WTC11 (cell line): Measurements from ENCODE around the gene ALCAM. TPM values are rescaled to one million over a fixed set of nuclear protein-coding genes. Genes with fewer than 3 reads are reported as not detected.

Source experiments
- ATAC-seq: fragments of 200-7000 bp; cut with Tn5 transposase; 2 replicates; pipeline ENCODE4 v1.10.0; 2021; ENCODE audit warnings: mild to moderate bottlenecking, moderate library complexity
- CTCF ChIA-PET: fragments of 300-600 bp; sonication (Branson Sonifier 250); formaldehyde crosslinking; loops from one replicate; lab custom pipeline; 2021; ENCODE audit warnings: antibody characterized with exemption; lab: Charles Lee
- POLR2A ChIA-PET: fragments of 350-600 bp; sonication (Branson Sonifier 250); formaldehyde crosslinking; loops from one replicate; lab custom pipeline; 2021; ENCODE audit warnings: antibody characterized with exemption; lab: Charles Lee
- DNase-seq: peaks from one replicate; pipeline ENCODE4 v3.0.0; 2021; ENCODE audit warnings: low spot score
- H3K27ac Mint-ChIP-seq: 2 replicates; pipeline ENCODE4 v1.8.0; 2021; ENCODE audit warnings: mixed read lengths
- H3K27me3 Mint-ChIP-seq: 2 replicates; pipeline ENCODE4 v1.8.0; 2021; ENCODE audit warnings: low read depth, mild to moderate bottlenecking, moderate library complexity, mixed read lengths
- H3K36me3 Mint-ChIP-seq: 2 replicates; pipeline ENCODE4 v1.8.0; 2021; ENCODE audit warnings: mixed read lengths
- H3K4me1 Mint-ChIP-seq: 2 replicates; pipeline ENCODE4 v1.8.0; 2022; ENCODE audit warnings: mixed read lengths
- H3K4me3 Mint-ChIP-seq: 2 replicates; pipeline ENCODE4 v1.8.0; 2021; ENCODE audit warnings: mild to moderate bottlenecking, moderate library complexity, mixed read lengths
- H3K9me3 Mint-ChIP-seq: 2 replicates; pipeline ENCODE4 v1.8.0; 2021; ENCODE audit warnings: mixed read lengths
- AR ChIP-seq: fragments of 250-450 bp; sonication (Bioruptor Pico); IDR thresholded peaks from 2 replicates; pipeline ENCODE4 v1.9.0; 2021; ENCODE audit warnings: mild to moderate bottlenecking
- ATF6 ChIP-seq: sonication (generic); formaldehyde crosslinking; IDR thresholded peaks from 2 replicates; pipeline ENCODE4 v1.8.1; 2023; ENCODE audit warnings: mild to moderate bottlenecking, missing genetic modification reagents
- E2F1 ChIP-seq: sonication (generic); formaldehyde crosslinking; IDR thresholded peaks from 2 replicates; pipeline ENCODE4 v1.8.0; 2022; ENCODE audit warnings: mild to moderate bottlenecking, missing genetic modification reagents
- ELF4 ChIP-seq: sonication (generic); formaldehyde crosslinking; IDR thresholded peaks from 2 replicates; pipeline ENCODE4 v1.8.1; 2022; ENCODE audit warnings: low read depth, mild to moderate bottlenecking, moderate library complexity, missing genetic modification reagents
- GABPB1 ChIP-seq: sonication (generic); formaldehyde crosslinking; IDR thresholded peaks from 2 replicates; pipeline ENCODE4 v1.8.1; 2023; ENCODE audit warnings: mild to moderate bottlenecking, missing genetic modification reagents
- GRHL2 ChIP-seq: fragments of 250-450 bp; sonication (Bioruptor Pico); IDR thresholded peaks from 2 replicates; pipeline ENCODE4 v1.8.0; 2022; ENCODE audit warnings: mild to moderate bottlenecking, moderate library complexity; ENCODE audit not compliant: insufficient replicate concordance, severe bottlenecking
- PRRX2 ChIP-seq: fragments of 250-450 bp; sonication (Bioruptor Pico); IDR thresholded peaks from 2 replicates; pipeline ENCODE4 v1.8.0; 2021; ENCODE audit warnings: mild to moderate bottlenecking
- RELA ChIP-seq: sonication (generic); formaldehyde crosslinking; IDR thresholded peaks from 2 replicates; pipeline ENCODE4 v1.8.1; 2022; ENCODE audit warnings: missing genetic modification reagents, mild to moderate bottlenecking, borderline replicate concordance
- USF1 ChIP-seq: sonication (generic); formaldehyde crosslinking; IDR thresholded peaks from 2 replicates; pipeline ENCODE4 v1.8.0; 2022; ENCODE audit warnings: mild to moderate bottlenecking, missing genetic modification reagents
- ZBTB21 ChIP-seq: sonication (generic); formaldehyde crosslinking; IDR thresholded peaks from 2 replicates; pipeline ENCODE4 v1.8.1; 2023; ENCODE audit warnings: mild to moderate bottlenecking, missing genetic modification reagents, borderline replicate concordance
- ZNF263 ChIP-seq: sonication (generic); formaldehyde crosslinking; IDR thresholded peaks from 2 replicates; pipeline ENCODE4 v1.8.1; 2022; ENCODE audit warnings: low read depth, mild to moderate bottlenecking, moderate library complexity, missing genetic modification reagents
- ZNF425 ChIP-seq: fragments of 250-450 bp; sonication (Bioruptor Pico); conservative IDR thresholded peaks from 2 replicates; pipeline ENCODE4 v1.9.0; 2021; ENCODE audit warnings: mild to moderate bottlenecking
- ZNF671 ChIP-seq: fragments of 250-450 bp; sonication (Bioruptor Pico); IDR thresholded peaks from 2 replicates; pipeline ENCODE4 v1.8.0; 2021; ENCODE audit warnings: mild to moderate bottlenecking
- total RNA-seq: library from RNA; stranded (reverse); gene quantifications from 3 replicates; pipeline ENCODE4 v1.2.3, GENCODE V29; 2021
- TF ChIP-seq, protein P1 (sequence below): sonication (generic); formaldehyde crosslinking; conservative IDR thresholded peaks from 2 replicates; pipeline ENCODE4 v1.8.1; 2022; ENCODE audit warnings: mild to moderate bottlenecking, missing genetic modification reagents
- TF ChIP-seq, protein P2 (sequence below): fragments of 250-450 bp; sonication (Bioruptor Pico); IDR thresholded peaks from 2 replicates; pipeline ENCODE4 v1.9.0; 2021; ENCODE audit warnings: moderate library complexity, mild to moderate bottlenecking, inconsistent platforms, borderline replicate concordance
- TF ChIP-seq, protein P3 (sequence below): sonication (generic); formaldehyde crosslinking; IDR thresholded peaks from 2 replicates; pipeline ENCODE4 v1.8.0; 2023; ENCODE audit warnings: missing genetic modification reagents, mild to moderate bottlenecking, borderline replicate concordance

Gene ALCAM
- total RNA-seq, 1 experiment from 2014 or later: 30.7 TPM

GRCh38 chr3:105613120-105613519, 246.4 kb downstream of the ALCAM start (continued):
- TF ChIP-seq, protein P1, sequence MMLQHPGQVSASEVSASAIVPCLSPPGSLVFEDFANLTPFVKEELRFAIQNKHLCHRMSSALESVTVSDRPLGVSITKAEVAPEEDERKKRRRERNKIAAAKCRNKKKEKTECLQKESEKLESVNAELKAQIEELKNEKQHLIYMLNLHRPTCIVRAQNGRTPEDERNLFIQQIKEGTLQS (CRISPR knock-in tag): no peak
- TF ChIP-seq USF1 (CRISPR knock-in tag) (no peak), PRRX2 (no peak), ZBTB21 (CRISPR knock-in tag) (no peak), AR (CRISPR knock-in tag) (no peak)
- TF ChIP-seq, protein P2, sequence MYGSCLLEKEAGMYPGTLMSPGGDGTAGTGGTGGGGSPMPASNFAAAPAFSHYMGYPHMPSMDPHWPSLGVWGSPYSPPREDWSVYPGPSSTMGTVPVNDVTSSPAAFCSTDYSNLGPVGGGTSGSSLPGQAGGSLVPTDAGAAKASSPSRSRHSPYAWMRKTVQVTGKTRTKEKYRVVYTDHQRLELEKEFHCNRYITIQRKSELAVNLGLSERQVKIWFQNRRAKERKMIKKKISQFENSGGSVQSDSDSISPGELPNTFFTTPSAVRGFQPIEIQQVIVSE (CRISPR knock-in tag): no peak

DNA sequence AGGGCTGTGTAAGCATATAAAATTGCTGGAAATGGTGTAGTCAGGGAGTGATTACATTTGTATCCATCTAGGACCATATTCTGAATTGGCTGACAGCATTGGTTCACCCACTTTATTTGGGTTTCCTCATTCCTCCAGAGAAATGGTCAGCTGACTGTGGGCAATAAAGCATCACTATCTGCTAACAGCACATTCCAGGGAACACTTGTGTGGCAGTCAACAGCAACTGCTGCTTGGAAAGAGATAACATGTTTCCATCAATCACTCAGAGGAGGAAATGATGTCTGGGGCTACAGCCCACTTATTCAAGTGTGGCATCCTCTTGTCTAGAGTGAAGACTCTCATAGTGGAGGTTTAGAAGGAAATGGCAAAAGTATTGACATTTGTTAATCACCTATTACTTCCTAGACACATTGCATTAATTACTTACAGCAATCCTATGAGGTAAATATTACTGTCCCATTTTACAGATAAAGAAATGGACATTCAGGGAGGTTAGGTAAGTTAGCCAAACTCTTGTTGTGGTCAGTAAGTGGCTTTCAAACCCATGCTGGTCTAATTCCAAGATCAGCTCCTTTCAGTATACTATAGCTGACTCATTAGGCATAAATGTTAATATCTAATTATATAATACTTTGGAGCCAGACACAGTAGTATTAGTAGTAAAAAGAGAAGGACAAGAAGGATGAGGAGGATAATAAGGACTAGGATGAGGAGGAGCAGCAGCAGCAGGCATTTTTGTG, 247.8 kb downstream of the ALCAM start:
- Mint-ChIP-seq H3K4me1 (peaks cover 21% of the 10 kb centered on the region), H3K27ac (no peak overlapping the region), H3K4me3 (no peak overlapping the region), H3K27me3 (no peaks in the 10 kb centered on the region), H3K36me3 (no peaks in the 10 kb centered on the region), H3K9me3 (no peaks in the 10 kb centered on the region)
- no peak for DNase-seq
- ChIA-PET POLR2A (interaction anchor here (0.6 kb wide), 1 partner anchor 12 kb away, joined by 3 read pairs; no protein-coding TSS in a partner anchor), CTCF (no interaction called here)
- no peak for TF ChIP-seq RELA
- no peak for TF ChIP-seq GRHL2
- no peak for ATAC-seq

DNA sequence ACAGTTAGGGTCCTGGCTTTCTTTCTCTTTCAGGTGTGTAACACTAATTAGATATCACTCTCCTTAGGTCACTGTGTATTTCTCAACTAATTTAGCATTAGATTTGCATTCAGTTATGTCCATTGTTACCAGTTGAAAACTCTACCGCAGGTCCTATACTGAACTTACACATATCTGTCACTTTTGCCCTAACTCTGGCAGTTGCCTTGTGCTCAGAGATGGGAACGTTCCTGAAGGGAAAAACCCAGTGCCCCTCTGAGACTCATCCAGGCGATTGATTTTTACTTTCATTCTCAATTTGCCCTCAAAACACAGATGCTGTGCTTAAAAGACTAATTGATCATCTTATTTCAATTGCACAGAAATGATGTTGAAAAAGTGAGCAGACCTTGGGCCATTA, 249.1 kb downstream of the ALCAM start:
- H3K36me3 Mint-ChIP-seq: no peaks in the 10 kb centered on the region
- H3K4me1 Mint-ChIP-seq: peaks cover 21% of the 10 kb centered on the region
- DNase-seq (no peak), ATAC-seq (no peak)
- CTCF ChIA-PET: no interaction called here
- H3K27me3 Mint-ChIP-seq: no peaks in the 10 kb centered on the region
- no peak overlapping the region for H3K4me3 Mint-ChIP-seq
- H3K27ac Mint-ChIP-seq: no peak overlapping the region
- no peaks in the 10 kb centered on the region; the same call in 1 of the 2 replicates for H3K9me3 Mint-ChIP-seq
- POLR2A ChIA-PET: no interaction called here
- TF ChIP-seq ZNF263 (CRISPR knock-in tag) (no peak), ATF6 (no peak), ZNF671 (no peak), ELF4 (CRISPR knock-in tag) (no peak), ZNF425 (CRISPR knock-in tag) (no peak), E2F1 (CRISPR knock-in tag) (no peak), GABPB1 (CRISPR knock-in tag) (no peak)
- TF ChIP-seq, protein P3, sequence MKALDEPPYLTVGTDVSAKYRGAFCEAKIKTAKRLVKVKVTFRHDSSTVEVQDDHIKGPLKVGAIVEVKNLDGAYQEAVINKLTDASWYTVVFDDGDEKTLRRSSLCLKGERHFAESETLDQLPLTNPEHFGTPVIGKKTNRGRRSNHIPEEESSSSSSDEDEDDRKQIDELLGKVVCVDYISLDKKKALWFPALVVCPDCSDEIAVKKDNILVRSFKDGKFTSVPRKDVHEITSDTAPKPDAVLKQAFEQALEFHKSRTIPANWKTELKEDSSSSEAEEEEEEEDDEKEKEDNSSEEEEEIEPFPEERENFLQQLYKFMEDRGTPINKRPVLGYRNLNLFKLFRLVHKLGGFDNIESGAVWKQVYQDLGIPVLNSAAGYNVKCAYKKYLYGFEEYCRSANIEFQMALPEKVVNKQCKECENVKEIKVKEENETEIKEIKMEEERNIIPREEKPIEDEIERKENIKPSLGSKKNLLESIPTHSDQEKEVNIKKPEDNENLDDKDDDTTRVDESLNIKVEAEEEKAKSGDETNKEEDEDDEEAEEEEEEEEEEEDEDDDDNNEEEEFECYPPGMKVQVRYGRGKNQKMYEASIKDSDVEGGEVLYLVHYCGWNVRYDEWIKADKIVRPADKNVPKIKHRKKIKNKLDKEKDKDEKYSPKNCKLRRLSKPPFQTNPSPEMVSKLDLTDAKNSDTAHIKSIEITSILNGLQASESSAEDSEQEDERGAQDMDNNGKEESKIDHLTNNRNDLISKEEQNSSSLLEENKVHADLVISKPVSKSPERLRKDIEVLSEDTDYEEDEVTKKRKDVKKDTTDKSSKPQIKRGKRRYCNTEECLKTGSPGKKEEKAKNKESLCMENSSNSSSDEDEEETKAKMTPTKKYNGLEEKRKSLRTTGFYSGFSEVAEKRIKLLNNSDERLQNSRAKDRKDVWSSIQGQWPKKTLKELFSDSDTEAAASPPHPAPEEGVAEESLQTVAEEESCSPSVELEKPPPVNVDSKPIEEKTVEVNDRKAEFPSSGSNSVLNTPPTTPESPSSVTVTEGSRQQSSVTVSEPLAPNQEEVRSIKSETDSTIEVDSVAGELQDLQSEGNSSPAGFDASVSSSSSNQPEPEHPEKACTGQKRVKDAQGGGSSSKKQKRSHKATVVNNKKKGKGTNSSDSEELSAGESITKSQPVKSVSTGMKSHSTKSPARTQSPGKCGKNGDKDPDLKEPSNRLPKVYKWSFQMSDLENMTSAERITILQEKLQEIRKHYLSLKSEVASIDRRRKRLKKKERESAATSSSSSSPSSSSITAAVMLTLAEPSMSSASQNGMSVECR (CRISPR knock-in tag): no peak
